SU-DHL-6 (cell line): Measurements from ENCODE around the gene RFTN1.

ENCODE experiments used
- H2AFZ ChIP-seq: fragments of 200-600 bp; sonication (generic); 2 replicates; pipeline ENCODE4 v1.6.1; 2014; ENCODE audit warnings: low read depth, mild to moderate bottlenecking, moderate library complexity, mixed read lengths, antibody characterized with exemption, low read length; ENCODE audit not compliant: severe bottlenecking
- H3F3A ChIP-seq: fragments of 200-600 bp; shearing (Covaris generic); 2 replicates; pipeline ENCODE4 v1.6.0; 2016; ENCODE audit warnings: antibody characterized with exemption, mild to moderate bottlenecking; ENCODE audit not compliant: insufficient read depth
- H3K27ac ChIP-seq: fragments of 200-600 bp; sonication (generic); 2 replicates; pipeline ENCODE4 v1.5.1; 2016; ENCODE audit warnings: low read depth, mild to moderate bottlenecking, low read length, moderate library complexity, mixed read lengths
- H3K27me3 ChIP-seq: fragments of 200-600 bp; sonication (generic), shearing (Covaris generic); 2 replicates; pipeline ENCODE4 v1.6.0; 2014; ENCODE audit warnings: mild to moderate bottlenecking, low read length
- H3K36me3 ChIP-seq: fragments of 200-600 bp; sonication (generic); 2 replicates; pipeline ENCODE4 v1.6.1; 2014; ENCODE audit warnings: mild to moderate bottlenecking, low read length, mixed read lengths
- H3K4me2 ChIP-seq: fragments of 300-600, 200-600 bp; shearing (Covaris generic), sonication (generic); 2 replicates; pipeline ENCODE4 v1.6.0; 2014; ENCODE audit warnings: low read length, low read depth, mild to moderate bottlenecking; ENCODE audit not compliant: poor library complexity, severe bottlenecking
- H3K4me3 ChIP-seq: fragments of 200-600 bp; sonication (generic); 2 replicates; pipeline ENCODE4 v1.5.1; 2014; ENCODE audit warnings: antibody characterized with exemption, low read length, mild to moderate bottlenecking, mixed read lengths; ENCODE audit not compliant: insufficient read depth, poor library complexity, severe bottlenecking
- H3K79me2 ChIP-seq: fragments of 200-600 bp; sonication (generic); 2 replicates; pipeline ENCODE4 v1.6.1; 2014; ENCODE audit warnings: mild to moderate bottlenecking, low read length, moderate library complexity; ENCODE audit not compliant: insufficient read depth
- H3K9ac ChIP-seq: fragments of 200-600 bp; sonication (generic); 2 replicates; pipeline ENCODE4 v1.7.0; 2014; ENCODE audit warnings: mild to moderate bottlenecking, low read length
- H3K9me2 ChIP-seq: fragments of 200-600 bp; sonication (generic); replicated peaks from 2 replicates; pipeline ENCODE4 v1.6.1; 2014; ENCODE audit warnings: low read length; ENCODE audit not compliant: insufficient read depth
- H3K9me3 ChIP-seq: fragments of 200-600 bp; sonication (generic); 2 replicates; pipeline ENCODE4 v1.6.1; 2014; ENCODE audit warnings: low read length, mixed read lengths; ENCODE audit not compliant: insufficient read depth
- H4K20me1 ChIP-seq: fragments of 200-600 bp; sonication (generic); 2 replicates; pipeline ENCODE4 v1.6.1; 2014; ENCODE audit warnings: low read depth, mild to moderate bottlenecking, antibody characterized with exemption, low read length, moderate library complexity, mixed read lengths
- CTCF ChIP-seq: fragments of 200-600 bp; sonication (generic); IDR thresholded peaks from one replicate; pipeline ENCODE4 v1.5.1; 2017; ENCODE audit warnings: antibody characterized with exemption, mild to moderate bottlenecking, low read length, moderate library complexity; ENCODE audit not compliant: insufficient read depth, poor library complexity, severe bottlenecking
- EZH2phosphoT487 ChIP-seq: fragments of 200-600 bp; sonication (generic), shearing (Covaris generic); conservative IDR thresholded peaks from 2 replicates; pipeline ENCODE4 v1.6.1; 2018; ENCODE audit warnings: mild to moderate bottlenecking, antibody characterized with exemption, low read length, moderate library complexity, mixed read lengths

The RFTN1 gene

GRCh38 chr3:16335772-16336645 lies 177.5 kb downstream of the RFTN1 start:
- Histone ChIP-seq H3K4me2 (no peak overlapping the region), H3K27me3 (no peaks in the 10 kb centered on the region), H3K9me3 (no peaks in the 10 kb centered on the region), H3K27ac (no peak overlapping the region), H3K9ac (no peak overlapping the region), H3K79me2 (peaks cover 71% of the 10 kb centered on the region), H2AFZ (no peak overlapping the region), H3K36me3 (peaks cover 40% of the 10 kb centered on the region), H3K4me3 (no peak overlapping the region), H3K9me2 (no peaks in the 10 kb centered on the region), H3F3A (no peaks in the 10 kb centered on the region), H4K20me1 (no peaks in the 10 kb centered on the region; the same call in 1 of the 2 replicates)
- TF ChIP-seq CTCF (no peak), EZH2phosphoT487 (no peak)

GRCh38 chr3:16335333-16335732 lies 178.2 kb downstream of the RFTN1 start:
- Histone ChIP-seq H3K9ac (no peak overlapping the region), H3K4me2 (no peak overlapping the region), H4K20me1 (no peaks in the 10 kb centered on the region; the same call in 1 of the 2 replicates), H3K79me2 (peaks cover 75% of the 10 kb centered on the region), H3K4me3 (no peak overlapping the region), H3K9me3 (no peaks in the 10 kb centered on the region), H3F3A (no peaks in the 10 kb centered on the region), H3K9me2 (no peaks in the 10 kb centered on the region), H3K36me3 (peaks cover 46% of the 10 kb centered on the region), H3K27me3 (no peaks in the 10 kb centered on the region), H3K27ac (no peak overlapping the region), H2AFZ (no peak overlapping the region)
- TF ChIP-seq CTCF (no peak), EZH2phosphoT487 (no peak)

DNA sequence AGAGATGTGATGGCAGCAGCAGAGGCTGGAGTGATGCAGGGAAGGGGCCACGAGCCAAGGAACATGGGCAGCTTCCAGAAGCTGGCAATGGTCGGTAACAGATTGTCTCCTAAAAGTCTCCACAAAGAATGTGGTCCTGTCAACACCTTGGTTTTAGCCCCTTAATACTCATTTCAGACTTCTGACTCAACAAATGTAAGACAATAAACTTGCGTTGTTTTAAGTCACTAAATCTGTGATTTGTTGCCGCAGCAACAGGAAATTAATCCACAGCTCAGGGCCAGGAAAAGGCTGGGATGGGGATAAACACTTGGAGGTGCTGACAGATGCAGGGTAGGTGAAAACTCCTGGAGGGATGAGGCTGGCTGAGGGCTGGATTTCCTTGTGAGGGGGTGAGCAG lies 178.6 kb downstream of the RFTN1 start:
- Histone ChIP-seq H4K20me1 (no peaks in the 10 kb centered on the region; the same call in 1 of the 2 replicates), H3K9ac (no peak overlapping the region), H3K79me2 (peaks cover 72% of the 10 kb centered on the region), H3K27me3 (no peaks in the 10 kb centered on the region), H3K4me2 (no peak overlapping the region), H3K9me3 (no peaks in the 10 kb centered on the region), H3F3A (no peaks in the 10 kb centered on the region), H2AFZ (no peak overlapping the region), H3K36me3 (peaks cover 46% of the 10 kb centered on the region), H3K9me2 (no peaks in the 10 kb centered on the region), H3K27ac (no peak overlapping the region), H3K4me3 (no peak overlapping the region)
- TF ChIP-seq CTCF (no peak), EZH2phosphoT487 (no peak)
